Measurements from ENCODE around the gene CEACAM19. TPM values are rescaled to one million over a fixed set of nuclear protein-coding genes. Genes with fewer than 3 reads are reported as not detected.

The CEACAM19 gene
- total and polyA plus RNA-seq, 2 of the 13 experiments (the other 11 are each of a cell fraction or from before 2014, with no cell fraction given) = 1.3 to 4.0 TPM

DNA sequence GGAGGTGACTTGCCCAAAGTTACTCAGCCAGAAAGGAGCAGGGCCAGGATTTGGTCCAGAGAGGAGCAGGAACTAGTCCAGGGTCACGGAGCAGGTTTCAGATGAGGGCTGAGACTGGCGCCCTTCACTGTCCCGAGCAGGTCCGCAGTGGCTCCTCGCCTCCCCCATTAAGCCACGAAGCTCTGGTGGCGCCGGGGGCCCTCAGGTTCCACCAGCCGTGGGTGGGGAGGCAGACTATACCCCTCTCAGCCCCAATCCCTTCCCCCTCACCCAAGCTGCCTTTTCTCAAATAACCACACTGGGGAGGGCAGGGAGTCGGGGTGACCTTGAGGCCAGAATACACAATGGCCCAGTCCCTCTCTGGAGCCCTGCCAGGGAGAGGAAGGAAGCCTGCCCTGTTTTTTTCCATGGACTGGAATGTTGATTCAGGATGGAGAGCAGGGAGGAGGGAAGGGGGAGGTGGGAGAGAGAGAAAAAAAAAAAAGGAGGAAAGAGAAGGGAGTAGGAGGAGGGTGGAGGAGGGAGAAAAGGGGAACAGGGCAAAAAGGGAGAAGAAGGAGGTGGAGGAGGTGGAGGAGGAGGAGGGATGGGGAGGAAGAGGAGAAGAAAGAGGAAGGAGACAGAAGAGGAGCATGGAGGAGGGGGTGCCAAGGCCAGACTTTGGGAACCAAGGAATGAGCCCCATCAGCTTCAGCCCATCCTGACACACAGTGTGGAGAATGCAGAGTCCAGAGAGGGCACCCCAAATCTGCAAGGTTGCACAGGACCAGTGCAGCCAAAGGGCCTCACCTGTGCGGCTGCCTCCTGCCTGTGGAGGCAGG is 47.4 kb downstream of the CEACAM19 start (continued):
- TF ChIP-seq, protein P1, sequence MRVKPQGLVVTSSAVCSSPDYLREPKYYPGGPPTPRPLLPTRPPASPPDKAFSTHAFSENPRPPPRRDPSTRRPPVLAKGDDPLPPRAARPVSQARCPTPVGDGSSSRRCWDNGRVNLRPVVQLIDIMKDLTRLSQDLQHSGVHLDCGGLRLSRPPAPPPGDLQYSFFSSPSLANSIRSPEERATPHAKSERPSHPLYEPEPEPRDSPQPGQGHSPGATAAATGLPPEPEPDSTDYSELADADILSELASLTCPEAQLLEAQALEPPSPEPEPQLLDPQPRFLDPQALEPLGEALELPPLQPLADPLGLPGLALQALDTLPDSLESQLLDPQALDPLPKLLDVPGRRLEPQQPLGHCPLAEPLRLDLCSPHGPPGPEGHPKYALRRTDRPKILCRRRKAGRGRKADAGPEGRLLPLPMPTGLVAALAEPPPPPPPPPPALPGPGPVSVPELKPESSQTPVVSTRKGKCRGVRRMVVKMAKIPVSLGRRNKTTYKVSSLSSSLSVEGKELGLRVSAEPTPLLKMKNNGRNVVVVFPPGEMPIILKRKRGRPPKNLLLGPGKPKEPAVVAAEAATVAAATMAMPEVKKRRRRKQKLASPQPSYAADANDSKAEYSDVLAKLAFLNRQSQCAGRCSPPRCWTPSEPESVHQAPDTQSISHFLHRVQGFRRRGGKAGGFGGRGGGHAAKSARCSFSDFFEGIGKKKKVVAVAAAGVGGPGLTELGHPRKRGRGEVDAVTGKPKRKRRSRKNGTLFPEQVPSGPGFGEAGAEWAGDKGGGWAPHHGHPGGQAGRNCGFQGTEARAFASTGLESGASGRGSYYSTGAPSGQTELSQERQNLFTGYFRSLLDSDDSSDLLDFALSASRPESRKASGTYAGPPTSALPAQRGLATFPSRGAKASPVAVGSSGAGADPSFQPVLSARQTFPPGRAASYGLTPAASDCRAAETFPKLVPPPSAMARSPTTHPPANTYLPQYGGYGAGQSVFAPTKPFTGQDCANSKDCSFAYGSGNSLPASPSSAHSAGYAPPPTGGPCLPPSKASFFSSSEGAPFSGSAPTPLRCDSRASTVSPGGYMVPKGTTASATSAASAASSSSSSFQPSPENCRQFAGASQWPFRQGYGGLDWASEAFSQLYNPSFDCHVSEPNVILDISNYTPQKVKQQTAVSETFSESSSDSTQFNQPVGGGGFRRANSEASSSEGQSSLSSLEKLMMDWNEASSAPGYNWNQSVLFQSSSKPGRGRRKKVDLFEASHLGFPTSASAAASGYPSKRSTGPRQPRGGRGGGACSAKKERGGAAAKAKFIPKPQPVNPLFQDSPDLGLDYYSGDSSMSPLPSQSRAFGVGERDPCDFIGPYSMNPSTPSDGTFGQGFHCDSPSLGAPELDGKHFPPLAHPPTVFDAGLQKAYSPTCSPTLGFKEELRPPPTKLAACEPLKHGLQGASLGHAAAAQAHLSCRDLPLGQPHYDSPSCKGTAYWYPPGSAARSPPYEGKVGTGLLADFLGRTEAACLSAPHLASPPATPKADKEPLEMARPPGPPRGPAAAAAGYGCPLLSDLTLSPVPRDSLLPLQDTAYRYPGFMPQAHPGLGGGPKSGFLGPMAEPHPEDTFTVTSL (CRISPR knock-in tag; IDR thresholded peaks at IDR 0.05; ENCODE audit: borderline replicate concordance) = peak; percentile 66; the same call in 1 of the 2 replicates
- TF ChIP-seq, protein P2, sequence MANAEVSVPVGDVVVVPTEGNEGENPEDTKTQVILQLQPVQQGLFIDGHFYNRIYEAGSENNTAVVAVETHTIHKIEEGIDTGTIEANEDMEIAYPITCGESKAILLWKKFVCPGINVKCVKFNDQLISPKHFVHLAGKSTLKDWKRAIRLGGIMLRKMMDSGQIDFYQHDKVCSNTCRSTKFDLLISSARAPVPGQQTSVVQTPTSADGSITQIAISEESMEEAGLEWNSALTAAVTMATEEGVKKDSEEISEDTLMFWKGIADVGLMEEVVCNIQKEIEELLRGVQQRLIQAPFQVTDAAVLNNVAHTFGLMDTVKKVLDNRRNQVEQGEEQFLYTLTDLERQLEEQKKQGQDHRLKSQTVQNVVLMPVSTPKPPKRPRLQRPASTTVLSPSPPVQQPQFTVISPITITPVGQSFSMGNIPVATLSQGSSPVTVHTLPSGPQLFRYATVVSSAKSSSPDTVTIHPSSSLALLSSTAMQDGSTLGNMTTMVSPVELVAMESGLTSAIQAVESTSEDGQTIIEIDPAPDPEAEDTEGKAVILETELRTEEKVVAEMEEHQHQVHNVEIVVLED (CRISPR knock-in tag; IDR thresholded peaks at IDR 0.05; ENCODE audit: borderline replicate concordance) = peak; percentile 32; the same call in 1 of the 2 replicates
- TF ChIP-seq ETV6 (CRISPR knock-in tag; conservative IDR thresholded peaks at IDR 0.05) = no peak
- TF ChIP-seq AHR (CRISPR knock-in tag; IDR thresholded peaks at IDR 0.05) = no peak
- no peak for TF ChIP-seq POGZ (CRISPR knock-in tag; IDR thresholded peaks at IDR 0.05)
- no peak for TF ChIP-seq NAIF1 (CRISPR knock-in tag; IDR thresholded peaks at IDR 0.05; ENCODE audit: borderline replicate concordance)
- TF ChIP-seq FOXK1 (CRISPR knock-in tag; IDR thresholded peaks at IDR 0.05; ENCODE audit: borderline replicate concordance, low read depth) = peak; percentile 43; the same call in 1 of the 2 replicates
- TF ChIP-seq, protein P3, sequence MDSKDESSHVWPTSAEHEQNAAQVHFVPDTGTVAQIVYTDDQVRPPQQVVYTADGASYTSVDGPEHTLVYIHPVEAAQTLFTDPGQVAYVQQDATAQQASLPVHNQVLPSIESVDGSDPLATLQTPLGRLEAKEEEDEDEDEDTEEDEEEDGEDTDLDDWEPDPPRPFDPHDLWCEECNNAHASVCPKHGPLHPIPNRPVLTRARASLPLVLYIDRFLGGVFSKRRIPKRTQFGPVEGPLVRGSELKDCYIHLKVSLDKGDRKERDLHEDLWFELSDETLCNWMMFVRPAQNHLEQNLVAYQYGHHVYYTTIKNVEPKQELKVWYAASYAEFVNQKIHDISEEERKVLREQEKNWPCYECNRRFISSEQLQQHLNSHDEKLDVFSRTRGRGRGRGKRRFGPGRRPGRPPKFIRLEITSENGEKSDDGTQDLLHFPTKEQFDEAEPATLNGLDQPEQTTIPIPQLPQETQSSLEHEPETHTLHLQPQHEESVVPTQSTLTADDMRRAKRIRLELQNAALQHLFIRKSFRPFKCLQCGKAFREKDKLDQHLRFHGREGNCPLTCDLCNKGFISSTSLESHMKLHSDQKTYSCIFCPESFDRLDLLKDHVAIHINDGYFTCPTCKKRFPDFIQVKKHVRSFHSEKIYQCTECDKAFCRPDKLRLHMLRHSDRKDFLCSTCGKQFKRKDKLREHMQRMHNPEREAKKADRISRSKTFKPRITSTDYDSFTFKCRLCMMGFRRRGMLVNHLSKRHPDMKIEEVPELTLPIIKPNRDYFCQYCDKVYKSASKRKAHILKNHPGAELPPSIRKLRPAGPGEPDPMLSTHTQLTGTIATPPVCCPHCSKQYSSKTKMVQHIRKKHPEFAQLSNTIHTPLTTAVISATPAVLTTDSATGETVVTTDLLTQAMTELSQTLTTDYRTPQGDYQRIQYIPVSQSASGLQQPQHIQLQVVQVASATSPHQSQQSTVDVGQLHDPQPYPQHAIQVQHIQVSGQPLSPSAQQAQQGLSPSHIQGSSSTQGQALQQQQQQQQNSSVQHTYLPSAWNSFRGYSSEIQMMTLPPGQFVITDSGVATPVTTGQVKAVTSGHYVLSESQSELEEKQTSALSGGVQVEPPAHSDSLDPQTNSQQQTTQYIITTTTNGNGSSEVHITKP (CRISPR knock-in tag; IDR thresholded peaks at IDR 0.05; ENCODE audit: low read depth) = no peak
- TF ChIP-seq SUZ12 (IDR thresholded peaks at IDR 0.05; ENCODE audit: low read depth, low read length) = no peak
- TF ChIP-seq, protein P4, sequence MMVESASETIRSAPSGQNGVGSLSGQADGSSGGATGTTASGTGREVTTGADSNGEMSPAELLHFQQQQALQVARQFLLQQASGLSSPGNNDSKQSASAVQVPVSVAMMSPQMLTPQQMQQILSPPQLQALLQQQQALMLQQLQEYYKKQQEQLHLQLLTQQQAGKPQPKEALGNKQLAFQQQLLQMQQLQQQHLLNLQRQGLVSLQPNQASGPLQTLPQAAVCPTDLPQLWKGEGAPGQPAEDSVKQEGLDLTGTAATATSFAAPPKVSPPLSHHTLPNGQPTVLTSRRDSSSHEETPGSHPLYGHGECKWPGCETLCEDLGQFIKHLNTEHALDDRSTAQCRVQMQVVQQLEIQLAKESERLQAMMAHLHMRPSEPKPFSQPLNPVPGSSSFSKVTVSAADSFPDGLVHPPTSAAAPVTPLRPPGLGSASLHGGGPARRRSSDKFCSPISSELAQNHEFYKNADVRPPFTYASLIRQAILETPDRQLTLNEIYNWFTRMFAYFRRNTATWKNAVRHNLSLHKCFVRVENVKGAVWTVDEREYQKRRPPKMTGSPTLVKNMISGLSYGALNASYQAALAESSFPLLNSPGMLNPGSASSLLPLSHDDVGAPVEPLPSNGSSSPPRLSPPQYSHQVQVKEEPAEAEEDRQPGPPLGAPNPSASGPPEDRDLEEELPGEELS (CRISPR knock-in tag; IDR thresholded peaks at IDR 0.05) = peak; percentile 84
- no peak for TF ChIP-seq U2AF2 (IDR thresholded peaks at IDR 0.05; ENCODE audit: low read depth, low read length)
- no peak for TF ChIP-seq RELA (CRISPR knock-in tag; IDR thresholded peaks at IDR 0.05)
- TF ChIP-seq ETS1 (CRISPR knock-in tag; IDR thresholded peaks at IDR 0.05) = no peak
- TF ChIP-seq HNF4A (CRISPR knock-in tag; IDR thresholded peaks at IDR 0.05) = peak; percentile 65
